Measurements from ENCODE around the gene LRRC75A.
"Not testable (repeated sequence)": the region's sequence is repeated elsewhere in the genome, so short reads cannot be mapped to it uniquely, and the experiment has no call there.

The LRRC75A gene

DNA sequence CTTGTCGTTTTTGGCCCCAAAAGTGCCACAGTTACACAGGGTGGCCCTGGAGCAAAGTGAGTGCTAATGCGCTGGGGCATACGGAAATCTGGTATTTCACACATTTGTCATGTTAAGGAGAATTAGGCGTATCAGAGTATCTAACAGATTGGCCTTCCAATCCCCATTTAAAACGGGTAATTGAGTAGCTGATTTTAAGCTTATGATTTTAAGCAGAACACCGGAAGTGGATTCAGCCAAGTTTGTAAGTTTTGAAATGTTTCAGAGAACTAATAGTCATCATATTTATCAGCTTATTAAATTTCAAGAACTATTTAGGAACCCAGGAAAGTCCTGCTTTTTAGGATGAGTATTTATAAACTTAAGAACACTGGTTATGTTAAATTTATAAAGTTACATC, 19.5 kb downstream of the LRRC75A start:
- DNase-seq (ENCODE audit: low read depth in 3 of 3): no peak

DNA sequence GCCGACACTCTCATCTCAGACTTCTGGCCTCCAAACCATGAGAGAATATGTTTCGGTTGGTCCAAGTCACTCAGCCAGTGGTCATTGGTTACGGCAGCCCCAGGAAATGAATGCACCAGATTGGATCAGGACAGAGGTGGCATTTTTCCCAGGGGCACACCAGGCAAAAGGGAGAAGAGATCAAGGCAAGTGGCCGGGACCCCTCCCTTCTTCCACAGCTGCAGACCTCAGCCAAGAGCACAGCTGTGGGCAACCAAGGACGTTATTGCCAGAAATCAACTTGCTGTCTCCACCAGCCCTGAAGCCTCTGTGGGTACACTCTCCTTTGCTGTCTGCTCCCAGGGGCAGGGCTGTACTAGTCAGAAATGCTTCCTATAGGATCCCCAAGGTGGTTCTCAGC, 20.7 kb downstream of the LRRC75A start:
- no peak for DNase-seq (ENCODE audit: low read depth in 3 of 3)

DNA sequence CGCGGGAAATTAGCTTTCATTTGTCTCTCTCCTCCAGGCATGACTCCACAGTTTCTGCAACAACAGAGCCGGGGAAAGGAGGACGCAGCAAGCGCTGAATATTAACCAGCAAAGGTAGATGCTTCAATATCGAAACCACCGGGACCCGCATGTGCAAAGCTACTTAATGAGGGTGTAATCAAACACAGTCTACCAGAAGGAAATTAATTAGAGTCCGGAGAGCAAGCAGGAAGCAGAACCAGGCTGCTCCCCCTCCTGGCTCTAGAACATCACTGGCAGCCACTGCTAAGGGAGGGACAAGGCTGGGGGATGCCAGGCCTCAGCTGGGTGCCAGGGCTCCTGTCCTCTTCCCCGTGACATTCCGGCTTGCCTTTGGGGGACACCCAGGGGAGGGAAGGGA, 21.7 kb downstream of the LRRC75A start:
- no peak for DNase-seq (ENCODE audit: low read depth in 3 of 3)

DNA sequence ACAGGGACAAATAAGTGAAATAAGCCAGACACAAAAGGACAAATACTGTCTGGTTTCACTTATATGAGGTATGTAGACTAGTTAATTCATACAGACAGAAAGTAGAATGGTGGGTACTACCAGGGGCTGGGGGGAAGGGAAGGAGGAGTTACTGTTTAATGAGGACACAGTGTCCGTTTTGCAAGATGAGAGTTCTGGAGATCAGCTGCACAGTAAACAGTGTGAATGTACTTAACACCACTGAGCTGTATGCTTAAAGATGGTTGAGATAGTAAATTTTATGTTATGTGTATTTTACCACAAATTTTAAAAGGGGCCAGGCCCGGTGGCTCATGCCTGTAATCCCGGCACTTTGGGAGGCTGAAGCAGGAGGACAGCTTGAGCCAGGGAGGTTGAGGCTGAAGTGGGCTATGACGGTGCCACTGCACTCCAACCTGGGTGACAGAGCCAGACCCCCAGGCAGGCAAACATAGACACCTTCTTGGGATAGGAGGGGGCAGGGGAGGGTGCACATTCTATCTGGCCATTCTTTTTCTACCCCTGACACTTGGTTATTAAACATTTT, 23.5 kb downstream of the LRRC75A start:
- DNase-seq (ENCODE audit: low read depth in 3 of 3): no peak

DNA sequence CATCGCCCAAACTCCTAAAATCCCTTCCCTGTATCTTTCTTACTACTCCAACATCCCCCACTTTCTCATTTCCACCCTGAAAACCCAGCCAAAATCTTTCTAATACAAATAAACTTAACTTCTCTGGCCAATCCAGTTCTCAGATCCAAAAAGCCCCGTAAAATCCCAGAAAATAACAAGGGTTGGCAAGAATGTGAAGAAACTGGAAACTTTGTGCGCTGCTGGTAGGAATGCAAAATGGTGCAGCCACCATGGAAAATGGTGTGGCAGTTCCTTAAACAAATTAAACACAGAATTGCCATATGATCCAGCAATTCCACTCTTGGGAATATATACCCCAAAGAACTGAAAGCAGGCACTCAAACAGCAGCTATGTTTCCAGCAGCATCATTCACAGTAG, 24.1 kb downstream of the LRRC75A start:
- no peak for DNase-seq (ENCODE audit: low read depth in 3 of 3)

DNA sequence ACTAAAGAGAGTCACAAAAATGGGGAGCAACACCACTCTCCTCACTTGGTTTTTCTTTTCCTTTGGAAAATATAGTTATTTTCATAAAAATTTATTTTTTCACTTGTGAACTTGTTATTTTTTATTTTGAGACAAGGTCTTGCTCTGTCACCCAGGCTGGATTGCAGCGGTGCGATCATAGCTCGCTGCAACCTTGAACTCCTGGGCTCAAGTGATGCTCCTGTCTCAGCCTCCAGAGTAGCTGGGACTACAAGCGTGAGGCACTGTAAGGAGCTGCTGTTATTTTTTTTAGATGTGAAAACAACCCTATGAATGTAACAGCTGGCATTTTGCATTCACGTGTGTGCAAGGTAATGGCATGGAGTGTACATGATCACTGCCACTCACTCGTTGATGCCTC, 24.9 kb downstream of the LRRC75A start:
- no peak for DNase-seq (ENCODE audit: low read depth in 3 of 3)

DNA sequence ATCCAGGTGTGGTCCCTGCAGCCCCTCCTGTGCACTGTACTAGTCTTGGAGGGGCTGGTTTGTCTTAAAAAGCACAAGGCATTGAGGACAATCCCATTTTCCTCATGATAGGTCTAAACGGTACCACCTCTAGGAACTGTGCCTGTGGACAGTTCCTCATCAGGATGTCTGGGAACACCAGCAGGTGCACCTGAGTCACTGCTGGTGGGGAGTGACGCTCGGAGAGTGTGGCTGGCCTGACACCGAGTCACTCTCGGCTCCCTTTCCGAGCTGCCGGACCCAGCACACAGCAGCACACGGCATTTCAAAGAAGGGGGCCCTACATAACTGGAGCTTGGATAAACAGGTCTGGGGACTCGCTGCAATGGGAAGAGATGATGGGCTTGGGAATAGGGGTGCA, 25.6 kb downstream of the LRRC75A start:
- DNase-seq (ENCODE audit: low read depth in 3 of 3): no peak

DNA sequence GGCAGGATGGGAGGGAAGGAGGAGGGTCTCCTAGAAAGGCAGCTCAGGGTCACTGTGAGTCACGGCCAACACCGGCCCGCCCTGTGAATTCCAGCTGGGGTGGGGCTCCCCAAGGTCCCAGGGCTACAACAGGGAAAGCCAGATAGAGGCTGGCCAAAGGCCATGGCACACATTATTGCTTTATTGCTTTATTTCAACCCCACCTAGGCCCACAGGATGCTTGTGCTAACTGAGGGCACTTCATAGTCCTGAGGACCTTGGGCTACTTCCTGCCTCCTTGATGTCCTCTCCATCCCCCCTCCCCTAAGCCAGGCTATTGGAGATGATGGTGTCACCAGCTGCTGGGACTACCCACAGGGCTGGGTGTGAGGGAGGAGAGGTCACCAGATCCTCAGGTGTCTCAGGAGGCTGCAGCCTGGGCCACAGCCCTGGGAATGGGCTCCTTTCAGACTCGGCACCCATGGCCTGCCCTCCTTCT, 26.1 kb downstream of the LRRC75A start:
- DNase-seq (ENCODE audit: low read depth in 3 of 3): no peak

DNA sequence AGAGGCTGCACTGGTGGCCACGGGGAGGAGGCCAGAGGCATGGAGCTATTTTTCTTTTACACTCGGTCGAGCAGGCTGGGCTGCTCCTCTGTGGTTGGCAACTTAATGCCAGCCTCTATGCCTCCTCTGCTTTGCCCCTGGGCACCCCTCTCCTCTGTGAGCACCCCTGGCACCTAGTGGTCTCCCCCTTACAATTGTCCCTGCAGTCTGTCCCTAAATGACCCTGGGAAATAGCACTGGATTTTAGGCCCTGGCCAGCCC, 27.0 kb downstream of the LRRC75A start:
- DNase-seq (ENCODE audit: low read depth in 3 of 3): no peak

DNA sequence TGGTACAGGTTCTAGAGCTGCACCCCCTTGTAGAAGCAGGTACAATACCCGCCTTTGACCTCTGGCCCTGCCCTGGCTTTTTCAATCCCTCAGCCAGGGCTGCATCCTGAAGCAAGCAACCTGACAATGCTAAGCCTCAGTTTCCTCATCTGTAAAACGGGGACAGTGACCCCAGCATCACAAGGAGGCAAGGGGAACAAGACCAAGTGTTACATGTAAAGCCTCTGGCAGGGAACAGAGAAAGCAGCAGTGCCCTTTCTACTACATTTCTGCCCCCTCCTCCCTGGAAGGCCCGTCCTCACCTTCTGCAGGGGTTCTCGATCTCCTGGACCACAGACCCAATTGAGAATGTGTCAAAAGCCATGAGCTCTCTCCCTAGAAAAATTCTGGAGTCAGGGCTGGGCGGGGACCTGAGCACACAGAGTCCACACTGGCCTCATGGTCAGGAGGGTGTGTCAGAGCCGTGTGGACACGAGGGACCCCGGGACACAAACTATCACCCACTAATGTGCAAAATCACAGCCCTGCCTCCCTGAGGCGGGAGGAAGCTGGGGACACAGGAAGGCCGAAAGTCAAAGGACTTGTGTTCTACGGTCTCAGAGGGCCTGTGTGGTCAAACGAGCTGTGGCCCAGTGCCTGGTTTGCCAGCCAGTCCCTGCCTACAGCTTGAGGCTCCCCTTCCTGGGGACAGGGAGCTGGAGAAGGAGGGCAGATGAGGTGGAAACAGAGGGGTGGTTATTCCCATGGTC, 27.5 kb downstream of the LRRC75A start:
- DNase-seq (ENCODE audit: low read depth in 3 of 3): no peak

DNA sequence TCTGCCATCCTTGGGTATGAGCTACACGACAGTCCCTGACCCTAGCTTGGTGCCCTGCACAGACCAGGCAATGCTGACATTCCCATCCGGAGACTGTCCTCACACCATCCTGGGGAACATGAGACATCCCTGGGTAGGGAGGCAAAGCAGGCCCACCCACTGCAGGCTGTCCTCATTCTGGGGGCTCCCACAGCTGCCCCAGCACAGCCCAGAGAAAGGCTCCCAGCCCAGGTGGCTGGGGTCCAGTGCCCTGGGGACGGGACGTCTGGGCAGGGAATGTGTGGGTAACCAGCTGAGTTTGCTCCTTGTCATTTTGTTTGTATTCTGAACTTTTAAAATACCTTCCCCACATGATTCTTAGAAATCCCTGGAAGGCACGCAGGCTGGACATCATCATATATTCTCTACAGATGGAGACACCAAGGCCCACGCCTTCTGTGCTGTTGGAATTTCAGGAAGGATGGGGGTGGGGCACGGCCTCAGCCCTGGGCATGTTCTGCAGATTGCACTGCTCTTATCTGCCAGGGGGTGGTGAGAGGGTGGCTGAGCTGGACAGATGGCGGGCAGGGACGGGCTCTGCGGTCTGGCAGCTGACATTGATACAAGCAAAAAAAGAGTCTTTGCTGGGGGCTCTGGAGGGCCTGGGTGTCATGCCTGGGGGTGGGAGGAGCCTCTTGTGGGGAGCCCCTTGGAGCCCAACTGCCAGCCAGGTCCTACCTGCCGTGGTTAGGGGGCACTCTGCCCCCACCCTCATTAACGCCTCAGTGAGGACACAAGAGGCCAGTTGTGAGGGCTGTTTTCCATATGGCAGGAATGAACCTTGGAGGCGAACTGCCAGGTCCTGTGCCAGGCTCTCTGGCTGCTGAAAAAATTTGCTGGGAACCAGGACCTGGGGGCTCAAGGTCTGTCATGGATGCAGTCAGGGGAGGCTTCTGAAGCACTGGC, 28.4 kb downstream of the LRRC75A start:
- no peak for DNase-seq (ENCODE audit: low read depth in 3 of 3)

DNA sequence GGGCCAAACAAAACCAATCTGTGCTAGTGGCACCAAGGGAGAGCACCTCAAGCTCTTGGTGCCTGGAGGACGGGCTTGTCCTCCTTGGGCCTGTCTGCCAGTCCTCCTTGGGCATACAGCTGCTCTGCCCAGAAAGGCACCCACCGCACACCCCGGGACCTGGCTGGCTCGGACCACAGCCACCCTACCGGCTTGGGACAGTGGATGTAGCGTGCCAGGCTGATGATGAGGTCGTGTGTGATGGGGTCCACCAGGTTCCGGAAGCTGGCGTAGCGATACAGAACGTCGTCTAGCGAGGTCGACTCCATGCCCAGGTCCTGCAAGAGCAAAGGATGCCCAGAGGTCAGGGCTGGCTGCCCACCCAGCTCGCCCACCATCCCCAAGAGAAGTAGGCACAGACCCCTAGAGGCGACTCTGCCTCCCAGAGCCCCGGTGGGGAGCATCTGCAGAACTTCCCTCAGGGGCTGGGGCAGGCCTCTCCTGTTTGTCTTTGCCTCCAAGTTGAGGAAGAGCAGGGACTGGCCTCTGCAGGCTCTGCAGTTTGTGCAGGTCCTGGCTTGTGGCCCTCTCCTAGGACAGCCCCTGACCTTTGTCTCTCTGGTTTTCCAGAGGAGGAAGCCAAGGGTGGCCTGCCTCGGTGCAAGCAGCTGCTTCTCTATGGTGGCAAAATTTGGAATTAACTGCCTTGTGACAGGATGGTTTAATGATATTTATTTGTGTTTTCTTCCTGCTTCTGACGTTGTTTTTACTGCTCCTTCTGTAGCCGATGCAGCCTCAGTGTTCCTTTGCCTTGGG, 29.7 kb downstream of the LRRC75A start:
- DNase-seq (ENCODE audit: low read depth in 3 of 3): no peak

DNA sequence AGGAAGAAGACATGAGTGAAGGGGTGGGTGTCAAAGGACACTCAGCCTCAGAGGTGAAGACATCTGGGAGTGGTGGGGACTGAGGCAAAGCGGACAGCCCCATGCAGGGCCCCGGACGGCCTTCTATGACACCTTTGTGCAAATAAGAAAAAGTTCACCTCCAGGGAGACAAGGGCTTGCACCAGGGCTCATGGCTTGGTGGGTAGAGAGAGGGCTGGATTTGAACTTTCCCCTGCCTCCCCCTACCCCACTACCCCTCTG, 30.5 kb downstream of the LRRC75A start:
- no peak for DNase-seq (ENCODE audit: low read depth in 3 of 3)

DNA sequence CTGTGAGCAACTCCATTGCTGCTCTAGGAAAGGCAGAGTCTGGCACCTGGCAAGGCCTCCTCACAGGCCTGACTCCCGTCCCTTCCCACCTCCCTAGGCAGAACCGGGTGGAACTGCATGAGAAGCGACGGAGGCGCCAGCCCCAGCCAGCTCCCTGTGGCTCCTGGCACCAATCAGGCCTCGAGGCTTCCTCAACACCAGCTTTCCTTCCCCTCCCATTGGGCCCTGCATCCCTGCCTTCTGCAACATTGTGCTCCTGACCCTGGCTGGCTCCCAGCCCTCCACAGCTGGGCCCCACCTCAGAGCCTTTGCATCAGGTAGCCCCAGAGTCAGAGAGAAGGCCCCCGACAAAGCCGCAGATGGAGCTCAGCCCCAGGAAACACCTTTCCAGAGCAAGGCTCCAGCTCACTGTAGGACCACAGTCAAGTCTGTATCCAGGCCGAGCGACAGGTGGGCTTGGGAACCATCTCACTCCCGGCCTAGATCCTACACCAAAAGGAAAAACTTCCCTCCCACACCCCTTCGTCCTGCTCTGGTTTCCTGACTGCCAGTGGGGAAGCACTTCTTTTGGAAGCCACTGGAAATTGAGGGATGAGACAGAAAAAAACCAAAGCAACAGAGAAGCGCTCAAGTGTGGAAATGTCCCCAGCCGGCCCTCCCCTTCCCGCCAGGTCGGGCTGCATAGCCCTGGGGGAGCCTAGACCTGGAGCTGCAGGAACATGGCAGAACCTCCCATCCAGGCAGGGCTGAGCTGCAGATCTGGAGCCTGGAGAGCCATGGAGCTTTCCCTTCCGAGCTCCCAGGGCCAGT, 31.0 kb downstream of the LRRC75A start:
- no peak for DNase-seq (ENCODE audit: low read depth in 3 of 3)

DNA sequence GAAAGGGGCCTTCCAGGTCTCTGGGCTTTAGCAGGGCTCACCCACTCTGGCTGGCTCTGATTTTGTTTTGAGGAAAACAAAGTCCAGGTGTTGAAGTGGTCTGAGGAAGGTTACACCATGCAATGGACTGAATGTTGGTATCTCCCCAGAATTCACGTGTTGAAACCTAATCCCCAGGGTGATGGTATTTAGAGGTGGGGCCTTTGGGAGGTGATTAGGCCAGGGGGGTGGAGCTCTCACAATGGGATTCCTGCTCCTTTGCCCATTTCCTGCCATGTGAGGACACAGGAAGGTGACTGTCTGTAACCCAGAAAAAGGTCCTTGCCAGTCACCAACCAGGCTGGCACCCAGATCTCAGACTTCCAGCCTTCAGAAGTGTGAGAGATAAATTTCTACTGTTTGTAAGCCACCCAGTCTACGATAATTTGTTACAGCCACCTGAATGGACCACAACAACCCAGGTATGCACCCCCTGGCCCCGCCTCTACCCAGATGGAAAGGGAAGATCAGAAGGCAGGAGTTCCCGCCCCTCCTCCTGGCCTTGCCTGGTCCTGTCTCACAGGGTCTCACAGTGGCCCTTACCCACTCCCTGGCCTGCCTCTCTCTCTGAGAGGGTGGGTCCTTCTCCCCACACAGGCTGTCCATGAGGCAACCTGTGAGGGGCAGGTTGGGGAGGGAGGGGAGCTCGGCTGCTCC, 32.0 kb downstream of the LRRC75A start:
- DNase-seq (ENCODE audit: low read depth in 3 of 3): no peak

DNA sequence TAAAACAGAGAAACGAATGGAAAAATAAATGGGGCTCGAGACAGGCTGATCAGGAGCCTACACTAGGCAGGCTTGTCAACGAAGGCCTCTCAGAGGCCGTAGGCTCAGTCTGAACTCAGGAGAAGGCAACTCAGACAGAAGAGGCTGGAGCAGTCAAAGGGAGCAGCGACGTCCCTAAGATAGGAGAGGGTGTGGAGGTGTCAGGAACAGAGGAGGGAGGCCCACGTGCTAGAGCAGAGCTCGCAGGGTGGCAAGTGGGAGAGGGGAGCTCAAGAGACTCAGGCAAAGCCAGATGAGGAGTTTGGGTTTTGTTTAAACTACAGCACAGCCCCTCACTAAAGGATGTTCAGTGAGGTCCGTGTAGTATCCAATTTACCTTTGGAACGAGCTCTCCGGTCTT, 32.7 kb downstream of the LRRC75A start:
- DNase-seq (ENCODE audit: low read depth in 3 of 3): no peak

DNA sequence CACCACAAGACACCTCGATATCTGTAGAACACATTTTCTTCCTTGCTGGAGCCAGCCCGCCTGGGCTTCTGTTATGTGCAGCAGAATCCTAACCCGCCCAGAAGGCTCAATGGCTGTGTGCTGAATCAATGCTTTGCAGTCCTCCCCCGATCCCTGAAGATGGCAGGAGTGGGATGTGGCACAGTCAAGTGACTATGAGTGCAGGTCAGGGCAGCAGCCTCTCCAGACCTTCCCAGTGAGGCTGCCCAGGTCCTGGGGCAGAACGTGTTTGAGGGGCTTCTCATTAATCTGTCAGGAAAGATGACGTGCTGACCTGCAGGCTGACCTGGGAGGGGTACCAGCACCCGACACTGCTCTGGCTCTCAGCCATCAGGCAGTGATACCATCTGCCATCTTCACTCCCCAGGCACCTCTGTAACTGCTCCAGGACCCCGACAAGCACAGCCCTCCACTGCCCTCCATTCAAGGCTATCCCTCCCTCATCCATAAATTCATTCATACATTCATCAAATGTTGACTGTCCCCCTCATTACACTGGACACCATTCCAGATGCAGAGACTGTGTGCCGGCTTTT, 35.2 kb downstream of the LRRC75A start:
- DNase-seq (ENCODE audit: low read depth in 3 of 3): no peak

DNA sequence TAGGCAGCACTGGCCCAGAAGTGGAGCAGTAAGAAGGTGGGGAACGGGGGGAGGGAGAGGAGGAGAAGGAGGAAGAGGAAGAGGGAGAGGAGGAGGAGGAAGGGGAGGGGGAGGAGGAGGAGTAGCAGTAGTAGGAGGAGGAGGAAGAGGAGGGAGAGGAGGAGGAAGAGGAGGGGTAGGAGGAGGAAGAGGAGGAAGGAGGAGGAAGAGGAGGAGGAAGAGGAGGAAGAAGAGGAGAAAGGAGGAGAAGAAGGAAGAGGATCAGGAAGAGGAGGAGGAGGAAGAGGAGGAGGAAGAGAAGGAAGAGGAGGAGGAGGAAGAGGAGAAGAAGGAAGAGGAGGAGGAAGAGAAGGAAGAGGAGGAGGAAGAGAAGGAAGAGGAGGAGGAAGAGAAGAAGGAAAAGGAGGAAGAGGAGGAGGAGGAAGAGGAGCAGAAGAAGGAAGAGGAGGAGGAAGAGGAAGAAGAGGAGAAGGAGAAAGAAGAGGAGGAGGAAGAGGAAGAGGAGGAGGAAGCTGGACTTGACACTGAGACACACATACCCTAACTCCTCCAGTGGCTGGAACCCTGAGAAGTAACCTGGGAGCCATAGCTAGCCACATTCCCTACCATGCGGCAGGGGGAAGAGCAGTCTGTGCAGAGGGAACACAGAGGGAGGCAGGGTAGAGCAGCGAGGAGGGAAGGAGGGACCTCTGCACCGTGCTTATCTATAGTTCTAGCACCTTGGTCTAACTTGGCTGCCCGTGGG, 35.8 kb downstream of the LRRC75A start:
- no peak for DNase-seq (ENCODE audit: low read depth in 3 of 3)

DNA sequence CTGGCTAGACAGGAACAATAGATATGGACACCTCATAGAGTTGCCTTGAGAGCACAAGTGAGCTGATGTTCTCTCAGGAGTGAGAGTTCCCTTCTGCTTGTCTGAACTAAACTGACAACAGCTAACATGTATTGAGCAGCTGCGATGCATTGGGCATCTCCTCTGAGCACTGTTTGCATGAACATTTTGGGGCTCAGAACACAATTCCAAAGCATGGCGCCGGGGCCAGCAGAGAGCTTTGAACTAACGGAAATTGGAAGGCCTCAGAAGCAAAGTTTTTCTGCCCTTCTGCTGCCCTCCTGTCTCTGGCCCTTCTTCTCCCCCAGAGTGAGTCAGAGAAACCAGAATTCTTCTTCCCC, 38.5 kb downstream of the LRRC75A start:
- DNase-seq (ENCODE audit: low read depth in 3 of 3): no peak

DNA sequence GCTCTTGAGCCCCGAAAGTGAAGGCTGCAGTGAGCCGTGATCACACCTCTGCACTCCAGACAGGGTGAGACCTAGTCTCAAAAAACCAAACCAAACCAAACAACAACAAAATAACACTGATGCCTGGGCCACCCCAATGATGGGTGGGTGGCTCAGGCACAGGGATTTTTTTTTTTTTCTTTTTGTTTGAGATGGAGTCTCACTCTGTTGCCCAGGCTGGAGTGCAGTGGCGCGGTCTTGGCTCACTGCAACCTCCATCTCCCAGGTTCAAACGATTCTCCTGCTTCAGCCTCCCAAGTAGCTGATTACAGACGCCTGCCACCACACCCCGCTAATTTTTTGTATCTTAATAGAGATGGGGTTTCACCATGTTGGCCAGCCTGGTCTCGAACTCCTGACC, 39.7 kb downstream of the LRRC75A start:
- not testable (repeated sequence) for DNase-seq (ENCODE audit: low read depth in 3 of 3)
